C1 segment of cervical spinal cord (tissue), 14 donors: ENCODE measurements around the gene CERS6.

Source experiments
- DNase-seq, 14 donors: peaks; one replicate each; lab custom pipeline; 2025; lab: John Stamatoyannopoulos, UW

CERS6 gene

GRCh38 chr2:168566974-168567665 lies 111.0 kb downstream of the CERS6 start:
- DNase-seq, result no peak

- peak in 1 of 14 donors; percentile 90 for DNase-seq
Observed at GRCh38 chr2:168567836-168568235, 111.8 kb downstream of the CERS6 start.

- DNase-seq, result no peak
Observed at GRCh38 chr2:168568476-168569267, 112.6 kb downstream of the CERS6 start.

DNA sequence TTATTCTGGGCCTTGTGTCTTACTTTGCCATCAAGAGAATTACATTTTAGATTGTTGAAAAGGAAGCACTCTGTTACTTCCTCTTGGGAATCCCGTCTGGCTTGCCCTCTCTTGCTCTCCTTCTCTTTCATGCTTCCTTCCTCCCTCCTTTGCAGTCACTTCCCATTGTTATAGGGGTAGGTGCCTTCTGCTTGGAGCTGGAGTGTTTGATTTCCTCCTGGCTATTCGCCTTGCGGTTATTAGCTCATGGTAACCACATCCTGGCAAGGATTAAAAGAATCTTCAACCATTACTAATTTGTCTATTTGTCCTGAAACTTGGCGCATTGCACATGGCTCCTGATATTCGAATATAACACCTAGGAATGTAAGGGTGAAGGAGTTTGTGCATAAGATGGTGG lies 115.0 kb downstream of the CERS6 start:
- no peak for DNase-seq

- DNase-seq, result no peak
Observed at GRCh38 chr2:168573128-168573903, 117.2 kb downstream of the CERS6 start.

DNA sequence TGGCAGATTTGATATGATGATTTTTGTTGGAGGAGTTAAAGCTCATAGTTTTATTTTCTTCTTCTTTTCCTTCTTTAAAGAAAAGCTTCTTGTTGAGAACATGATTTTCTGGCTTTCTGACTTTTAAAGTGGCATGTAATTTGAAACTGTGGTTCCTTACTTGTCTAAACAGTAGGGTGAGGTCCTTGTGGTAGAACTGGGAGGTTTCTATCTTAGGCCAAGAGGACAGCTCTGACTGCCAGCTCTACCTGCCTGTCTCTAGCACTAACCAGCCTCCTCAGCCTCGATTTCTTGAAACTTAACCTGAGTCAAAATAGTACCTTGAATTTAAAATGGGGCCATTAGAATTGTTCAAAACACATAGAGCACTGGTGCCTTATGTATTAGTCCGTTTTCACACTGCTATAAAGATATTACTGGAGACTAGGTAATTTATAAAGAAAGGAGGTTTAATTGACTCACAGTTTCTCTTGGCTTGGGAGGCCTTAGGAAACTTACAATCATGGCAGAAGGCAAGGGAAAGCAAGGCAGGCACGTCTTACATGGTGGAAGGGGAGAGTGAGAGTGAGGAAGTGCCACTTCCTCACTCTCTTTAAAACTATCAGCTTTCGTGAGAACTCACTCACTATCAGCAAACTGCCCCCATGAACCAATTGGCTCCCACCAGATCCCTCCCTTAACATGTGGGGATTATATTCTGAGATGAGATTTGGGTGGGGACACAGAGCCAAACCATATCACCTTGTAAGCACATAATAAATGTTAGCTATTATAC lies 119.0 kb downstream of the CERS6 start:
- no peak for DNase-seq

DNA sequence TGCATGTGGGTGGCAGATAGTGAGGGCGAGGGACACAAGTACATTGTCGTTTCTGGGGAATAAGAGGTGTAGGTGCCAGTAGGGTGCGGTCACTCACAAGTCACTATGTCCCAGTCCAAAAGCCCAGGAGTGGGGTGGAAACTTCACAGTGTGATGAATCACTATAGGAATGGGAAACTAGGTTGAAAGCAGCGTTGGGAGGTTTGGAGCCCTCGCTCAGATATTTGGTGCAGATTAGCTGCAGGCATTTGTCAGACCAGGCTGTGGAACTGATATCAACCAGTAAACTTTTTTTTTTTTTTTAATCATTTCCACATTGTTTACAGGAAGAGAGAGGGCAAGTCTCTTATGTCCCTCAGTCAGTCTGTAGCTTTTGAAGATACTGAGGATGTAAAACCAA lies 121.8 kb downstream of the CERS6 start:
- DNase-seq, result no peak

GRCh38 chr2:168583064-168583709 lies 127.1 kb downstream of the CERS6 start:
- DNase-seq, result no peak

DNA sequence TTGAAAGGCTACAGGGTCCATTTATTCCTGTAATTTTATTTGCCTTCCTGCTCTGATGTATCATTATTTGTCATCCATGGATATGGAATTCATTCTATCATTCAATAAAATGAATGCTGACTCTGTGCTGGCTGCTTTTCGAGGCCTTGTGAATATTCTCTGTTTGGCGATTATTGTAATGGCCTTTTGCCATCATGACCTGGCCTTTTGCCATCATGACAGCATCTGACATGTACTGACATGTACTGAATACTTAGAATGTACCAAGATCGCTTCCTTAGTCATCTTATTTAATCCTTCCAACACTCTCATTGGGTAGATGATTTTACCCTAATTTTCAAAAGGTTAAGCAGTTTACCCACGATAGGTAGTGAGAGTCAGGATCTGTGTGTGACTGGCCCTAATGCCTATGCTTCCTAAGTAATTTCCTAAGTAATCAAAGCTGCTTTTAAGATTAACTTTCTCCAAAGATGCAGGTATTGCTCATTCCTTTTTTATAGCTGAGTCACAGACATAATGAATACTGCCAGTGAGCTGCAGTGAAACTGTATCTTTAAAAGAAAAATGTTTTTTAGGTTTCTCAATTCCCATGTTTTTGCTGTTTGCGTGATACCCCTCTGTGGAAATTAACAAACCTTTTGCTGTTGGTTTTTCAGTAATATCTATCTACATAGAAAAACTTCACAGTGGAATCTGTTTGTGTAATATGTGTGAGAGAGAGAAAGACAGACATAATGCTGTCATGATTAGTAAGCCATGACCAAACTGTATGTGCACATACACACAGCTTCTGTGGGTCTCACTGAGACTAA lies 127.8 kb downstream of the CERS6 start:
- DNase-seq, result peak in 2 of 14 donors; percentile 9 to 13

DNA sequence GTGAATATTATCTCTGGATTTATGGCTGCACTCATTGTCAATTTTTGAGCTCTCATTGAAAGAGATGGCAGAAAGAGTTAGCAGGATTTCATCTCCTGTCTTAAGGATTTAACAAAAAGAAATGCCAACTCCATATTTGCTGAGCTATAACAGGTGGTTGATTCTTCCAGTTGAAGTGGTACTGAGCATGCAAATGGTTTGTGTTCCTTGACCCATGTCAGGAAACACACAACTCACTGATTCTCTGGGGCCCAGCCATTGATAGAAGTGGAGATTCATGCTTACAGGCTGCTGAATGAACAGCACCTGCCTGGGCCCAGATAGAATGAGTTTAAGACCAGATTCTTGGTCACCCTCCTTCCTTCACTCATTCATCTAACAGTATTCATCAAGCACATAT lies 128.8 kb downstream of the CERS6 start:
- DNase-seq, result no peak

GRCh38 chr2:168585700-168586099 lies 129.6 kb downstream of the CERS6 start:
- no peak for DNase-seq

- peak in 2 of 14 donors; percentile 10 to 11 for DNase-seq
Observed at GRCh38 chr2:168587307-168587706, 131.2 kb downstream of the CERS6 start.

DNA sequence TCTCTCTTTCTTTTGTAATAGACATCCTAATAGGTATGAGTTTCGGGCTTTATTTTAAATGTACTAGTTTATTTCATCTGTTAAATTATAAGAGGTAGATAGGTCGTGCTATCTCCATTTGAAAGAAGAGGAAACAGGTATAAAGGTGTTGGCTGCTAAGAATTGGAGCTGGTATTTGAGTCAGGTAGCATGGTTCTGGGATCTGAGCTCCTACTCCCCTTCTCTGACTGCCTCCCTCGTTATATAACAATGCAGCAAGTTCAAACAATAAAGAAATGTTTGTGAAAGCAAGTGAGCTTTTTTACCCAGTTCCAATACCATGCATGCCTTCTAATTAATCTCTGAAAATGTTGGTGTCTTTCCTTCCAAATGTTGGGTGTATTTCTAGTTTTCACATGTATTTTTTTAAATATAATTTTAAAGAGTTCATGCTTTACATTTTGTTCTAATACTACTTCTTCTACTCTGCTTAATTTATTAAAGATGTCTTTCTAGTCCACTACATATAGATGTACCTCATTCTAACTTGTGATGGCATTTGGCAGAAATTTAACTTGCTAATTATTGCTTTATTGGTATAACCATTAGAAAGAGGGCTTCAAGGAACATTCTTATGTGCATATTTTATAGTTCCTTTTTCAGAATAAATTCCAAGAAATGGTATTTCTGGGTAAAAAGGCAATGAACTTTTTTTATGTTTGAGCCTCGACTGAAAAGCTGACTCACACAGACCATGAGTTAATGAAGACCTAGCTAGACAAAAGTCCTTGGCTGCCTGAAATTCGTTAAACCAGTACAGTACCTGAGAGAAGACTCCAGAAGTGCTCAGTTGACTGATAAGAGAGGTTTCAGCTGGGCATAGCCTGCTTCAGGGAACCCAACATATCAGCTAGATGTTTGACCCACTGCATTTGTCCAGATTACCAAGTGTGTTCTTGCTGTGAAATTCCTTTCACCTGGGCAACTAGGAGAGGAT lies 133.5 kb downstream of the CERS6 start:
- DNase-seq, result no peak

DNA sequence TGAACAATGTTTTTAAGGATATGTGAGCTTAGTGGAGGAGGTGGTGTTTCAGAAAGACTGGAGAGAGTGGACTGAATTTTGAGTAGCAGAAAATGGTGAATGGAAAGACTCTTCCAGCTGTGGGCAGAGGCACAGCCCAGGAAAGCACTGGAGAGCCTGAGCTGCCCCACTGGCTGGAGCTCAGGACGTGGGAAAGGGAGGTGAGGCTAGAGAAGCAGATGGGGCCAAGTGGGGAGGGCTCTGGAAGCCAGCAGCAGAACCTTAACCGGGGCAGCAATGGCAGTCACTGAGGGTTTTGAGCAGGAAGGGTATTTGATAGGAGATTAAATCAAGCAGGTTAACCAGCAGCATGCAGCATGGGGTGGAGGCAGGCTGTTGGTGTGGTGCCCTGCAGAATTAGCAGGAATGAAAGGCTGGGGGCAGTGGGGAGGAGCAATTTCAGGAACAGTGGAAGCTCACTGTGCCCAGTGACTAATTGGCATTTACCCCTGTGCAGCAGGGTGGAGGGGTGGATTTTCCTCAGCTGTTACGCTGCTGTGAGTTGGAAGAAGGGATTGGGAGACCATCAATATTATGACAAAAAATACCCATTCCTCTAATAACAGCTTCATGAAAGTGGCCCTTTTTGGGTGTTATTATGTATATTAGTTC lies 136.2 kb downstream of the CERS6 start:
- peak in 4 of 14 donors; percentile 4 to 67 (median 18) for DNase-seq

GRCh38 chr2:168593713-168594112 lies 137.6 kb downstream of the CERS6 start:
- no peak for DNase-seq

DNA sequence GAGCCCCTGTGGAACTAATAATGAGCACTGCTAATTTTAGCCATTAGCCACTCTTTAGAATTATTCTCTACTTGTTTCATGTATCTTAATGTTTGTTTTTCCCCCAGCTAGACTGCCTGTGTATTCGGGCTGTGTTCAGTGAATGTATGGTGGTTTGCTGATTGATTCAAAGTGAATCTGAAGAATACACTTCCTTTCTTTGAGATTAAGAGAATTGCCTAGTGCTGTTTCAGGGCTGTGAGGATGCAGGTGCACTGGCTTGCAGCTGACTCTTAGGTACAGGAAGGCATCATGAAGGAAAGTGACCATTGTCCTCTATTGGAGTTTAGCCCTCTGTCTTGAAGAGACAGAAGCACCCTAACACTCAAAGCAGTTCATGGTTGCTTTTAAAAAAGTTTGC lies 138.7 kb downstream of the CERS6 start:
- DNase-seq, result no peak

GRCh38 chr2:168596881-168597655 lies 141.0 kb downstream of the CERS6 start:
- no peak for DNase-seq

DNA sequence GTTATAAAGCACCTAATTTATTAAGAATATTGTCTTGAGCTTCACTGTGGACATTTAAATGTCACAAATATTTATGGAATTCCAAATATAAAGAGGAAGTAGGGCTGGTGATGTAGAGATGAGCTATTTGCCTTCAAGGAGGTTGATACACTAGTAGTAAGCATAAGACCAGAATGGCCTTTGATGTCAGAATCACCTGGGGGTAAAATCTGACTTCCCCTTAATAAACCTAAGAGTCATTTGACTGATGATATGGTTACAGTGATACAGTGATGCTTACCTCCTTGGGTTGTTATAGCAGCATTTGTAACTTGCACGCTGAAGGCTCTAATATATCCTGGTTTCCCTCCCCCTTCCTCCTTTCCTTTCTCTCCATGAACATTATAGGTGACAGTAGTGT lies 143.7 kb downstream of the CERS6 start:
- DNase-seq, result no peak
